DMS 273 treated with DMSO at 0.1 percent for 48 hours (cell line): ENCODE measurements around the gene PHC1.

Experiments used
- DNase-seq: peaks from one replicate; lab custom pipeline; 2025; lab: John Stamatoyannopoulos, UW

Gene PHC1

GRCh38 chr12:8950221-8950527 is 35.9 kb downstream of the PHC1 start:
- no peak for DNase-seq

DNA sequence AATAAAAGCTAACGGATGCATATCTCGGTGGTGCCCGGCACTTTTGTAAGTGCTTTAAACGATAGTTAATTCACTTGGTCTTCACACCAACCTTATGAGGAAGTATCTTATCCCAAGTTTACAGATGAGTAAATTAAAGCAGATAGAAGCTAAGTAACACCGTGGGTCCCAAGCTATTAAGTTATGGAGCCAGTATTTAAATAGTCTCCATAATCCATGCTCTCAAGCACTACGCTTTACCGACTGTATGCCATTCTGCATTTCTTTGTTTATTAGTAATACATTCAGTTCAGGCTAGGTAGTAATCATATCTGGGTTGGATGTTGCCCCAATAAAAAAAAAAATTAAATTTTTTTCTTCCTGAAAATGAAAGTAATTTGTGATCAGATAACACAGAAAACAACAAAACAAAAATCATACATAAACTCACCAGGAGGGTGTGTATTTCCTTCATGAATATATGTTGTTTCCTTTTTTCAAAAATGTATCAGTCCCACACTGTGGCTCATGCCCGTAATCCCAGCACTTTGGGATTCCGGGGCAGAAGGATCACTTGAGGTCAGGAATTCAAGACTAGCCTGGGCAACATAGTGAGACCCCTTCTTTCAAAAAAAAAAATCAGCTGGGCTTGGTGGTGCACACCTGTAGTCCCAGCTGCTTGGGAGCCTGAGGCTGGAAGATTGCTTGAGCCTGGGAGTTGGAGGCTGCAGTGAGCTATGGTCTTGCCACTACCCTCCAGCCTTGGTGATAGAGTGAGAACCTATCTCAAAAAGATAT is 36.6 kb downstream of the PHC1 start:
- no peak for DNase-seq

GRCh38 chr12:8951744-8952143 is 37.4 kb downstream of the PHC1 start:
- no peak for DNase-seq

DNA sequence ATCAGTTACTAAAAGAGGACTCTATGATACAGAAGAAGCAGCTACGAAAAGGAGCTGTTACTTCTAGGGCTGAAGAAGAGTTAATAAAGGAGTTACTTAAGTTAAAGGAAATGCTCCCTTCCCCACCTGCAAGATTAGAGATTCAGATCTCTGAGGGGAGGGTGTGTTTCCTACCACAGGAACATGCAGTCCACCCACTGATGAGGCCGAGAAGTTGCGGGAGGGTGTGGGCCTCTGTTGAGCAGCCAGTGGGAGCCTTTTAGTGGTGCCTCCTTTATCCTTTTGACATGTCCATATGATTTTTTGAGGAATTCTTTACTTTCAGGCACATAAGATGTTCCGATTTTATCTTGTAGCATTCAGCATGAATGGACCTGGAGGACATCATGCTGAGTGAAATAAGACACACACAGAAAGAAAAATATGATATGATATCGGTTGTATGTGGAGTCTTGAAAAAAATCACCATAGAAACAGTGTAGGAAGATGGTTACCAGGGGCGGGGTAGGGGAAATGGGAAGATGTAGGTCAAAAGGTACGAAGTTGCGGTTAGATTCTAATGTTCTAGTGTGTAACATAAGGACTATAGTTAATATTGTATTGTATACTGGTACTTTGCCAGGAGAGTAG is 39.6 kb downstream of the PHC1 start:
- no peak for DNase-seq

GRCh38 chr12:8956073-8956472 is 41.8 kb downstream of the PHC1 start:
- no peak for DNase-seq

GRCh38 chr12:8956772-8957171 is 42.5 kb downstream of the PHC1 start:
- no peak for DNase-seq

DNA sequence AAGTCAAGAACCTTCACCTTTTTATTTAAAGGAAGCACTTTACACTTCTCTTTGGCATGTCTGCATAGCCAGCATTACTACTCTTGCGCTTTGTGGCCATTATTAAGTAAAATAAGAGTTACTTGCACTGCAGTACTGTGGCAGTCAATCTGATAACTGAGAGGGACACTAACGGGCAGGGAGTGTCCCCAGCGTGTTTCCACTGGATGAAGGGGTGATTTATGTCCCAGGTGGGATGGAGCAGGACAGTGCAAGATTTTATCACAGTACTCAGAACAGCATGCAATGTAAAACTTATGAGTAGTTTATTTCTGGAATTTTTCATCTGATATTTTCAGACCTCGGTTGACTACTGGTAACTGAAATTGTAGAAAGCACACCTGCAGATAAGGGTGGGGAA is 43.3 kb downstream of the PHC1 start:
- no peak for DNase-seq

DNA sequence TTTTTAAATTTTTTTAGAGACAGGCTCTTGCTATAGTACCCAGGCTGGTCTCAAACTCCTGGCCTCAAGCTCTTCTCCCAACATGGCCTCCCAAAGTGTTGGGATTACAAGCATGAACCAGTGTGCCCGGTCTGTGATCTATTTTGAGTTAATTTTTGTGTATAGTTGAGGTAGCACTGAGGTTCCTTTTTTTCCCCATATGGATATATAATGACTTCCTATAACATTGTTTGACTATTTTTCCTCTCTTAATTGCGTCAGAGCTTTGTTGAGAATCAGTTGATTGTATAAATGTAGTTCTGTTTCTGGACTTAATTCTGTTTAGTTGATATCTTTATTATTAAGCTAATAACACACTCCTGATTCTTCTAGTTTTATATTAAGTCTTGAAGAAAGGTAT is 43.8 kb downstream of the PHC1 start:
- DNase-seq = no peak

DNA sequence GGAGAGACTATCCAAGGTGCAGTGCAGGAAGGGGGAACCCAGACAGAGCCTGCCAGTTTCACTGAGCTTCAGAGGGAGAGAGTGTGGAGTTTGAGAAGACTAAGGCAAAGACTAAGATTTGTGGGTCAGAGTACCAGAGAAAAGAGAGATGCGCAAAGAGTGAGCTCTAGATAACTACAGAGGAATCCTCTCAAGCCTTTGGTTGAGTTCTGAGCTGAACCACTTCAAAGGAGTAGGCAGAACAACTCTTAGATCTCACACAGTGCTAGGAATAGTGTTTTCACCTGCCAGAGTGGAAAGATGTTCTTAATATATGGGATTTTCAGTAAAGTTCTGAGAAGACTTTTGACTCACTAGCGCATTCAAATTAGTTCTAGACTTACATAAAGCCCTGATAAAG is 45.9 kb downstream of the PHC1 start:
- DNase-seq = no peak

GRCh38 chr12:8968761-8969160 is 54.5 kb downstream of the PHC1 start:
- no peak for DNase-seq

DNA sequence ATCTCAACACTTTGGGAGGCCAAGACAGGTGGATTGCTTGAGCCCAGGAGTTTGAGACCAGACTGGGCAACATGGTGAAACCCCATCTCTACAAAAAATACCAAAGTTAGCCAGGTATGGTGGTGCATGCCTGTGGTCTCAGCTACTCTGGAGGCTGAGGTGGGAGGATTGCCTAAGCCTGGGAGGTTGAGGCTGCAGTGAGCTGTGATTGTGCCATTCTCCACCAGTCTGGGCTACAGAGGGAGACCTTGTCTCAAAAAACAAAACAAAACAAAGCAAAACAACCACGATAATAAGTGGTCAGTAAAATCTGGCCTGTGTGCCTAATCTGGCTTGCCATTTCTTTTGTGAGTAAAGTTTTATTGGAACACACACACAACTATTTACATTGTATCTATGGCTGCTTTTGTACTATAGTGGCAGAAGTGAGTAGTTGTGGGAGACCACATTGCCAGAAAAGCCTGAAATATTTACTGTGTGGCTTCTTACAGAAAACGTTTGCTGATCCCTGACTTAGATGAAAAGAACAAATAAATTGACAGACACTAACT is 55.6 kb downstream of the PHC1 start:
- DNase-seq = no peak

DNA sequence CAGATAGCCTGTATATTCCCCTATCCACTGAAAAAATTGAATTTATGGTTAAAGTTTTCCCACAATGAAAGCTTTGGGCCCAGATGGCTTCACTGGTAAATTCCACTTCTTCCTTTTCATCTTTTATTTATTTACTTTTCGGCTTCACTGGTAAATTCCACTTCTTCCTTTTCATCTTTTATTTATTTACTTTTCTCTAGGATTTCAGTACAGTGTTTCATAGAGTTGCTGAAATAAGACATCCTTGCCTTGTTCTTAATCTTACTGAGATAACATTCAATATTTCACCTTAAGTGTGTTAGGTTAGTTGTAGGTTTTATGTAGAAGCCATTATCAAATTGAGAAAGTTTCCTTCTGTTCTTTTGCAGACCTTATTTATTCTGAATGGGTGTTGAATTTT is 56.1 kb downstream of the PHC1 start:
- DNase-seq = no peak

DNA sequence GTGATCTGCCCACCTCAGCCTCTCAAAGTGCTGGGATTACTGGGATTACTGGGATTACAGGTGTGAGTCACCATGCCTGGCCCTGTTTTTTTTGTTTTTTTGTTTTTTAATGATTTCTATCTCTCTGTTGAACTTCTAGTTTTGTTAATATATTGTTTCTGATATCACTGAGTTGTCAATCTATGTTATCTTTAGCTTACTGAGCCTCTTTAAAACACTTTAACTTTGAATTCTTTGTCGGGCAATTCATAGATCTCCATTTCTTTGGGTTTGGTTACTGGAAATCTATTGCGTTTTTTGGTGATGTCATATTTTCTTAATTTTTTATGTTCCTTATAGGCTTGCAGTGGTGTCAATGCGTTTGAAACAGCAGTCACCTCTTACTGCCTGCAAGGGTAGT is 65.8 kb downstream of the PHC1 start:
- no peak for DNase-seq

GRCh38 chr12:8985213-8985754 is 71.0 kb downstream of the PHC1 start:
- no peak for DNase-seq

DNA sequence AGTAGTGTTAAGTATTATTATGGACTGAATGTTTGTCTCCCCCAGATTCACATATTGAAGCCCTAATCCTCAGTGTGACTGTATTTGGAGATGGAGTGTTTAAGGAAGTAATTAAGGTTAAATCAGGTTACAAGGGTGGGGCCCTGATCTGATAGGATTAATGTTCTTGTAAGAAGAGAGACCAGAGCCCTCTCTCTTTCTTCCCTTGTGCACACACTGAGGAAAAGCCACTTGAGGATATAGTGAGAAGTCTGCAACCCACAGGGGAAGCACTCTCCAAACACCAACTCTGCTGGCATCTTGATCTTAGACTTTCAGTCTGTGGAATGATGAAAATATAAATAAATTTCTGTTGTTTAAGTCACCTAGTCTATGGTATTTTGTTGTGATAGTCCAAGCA is 72.9 kb downstream of the PHC1 start:
- no peak for DNase-seq

DNA sequence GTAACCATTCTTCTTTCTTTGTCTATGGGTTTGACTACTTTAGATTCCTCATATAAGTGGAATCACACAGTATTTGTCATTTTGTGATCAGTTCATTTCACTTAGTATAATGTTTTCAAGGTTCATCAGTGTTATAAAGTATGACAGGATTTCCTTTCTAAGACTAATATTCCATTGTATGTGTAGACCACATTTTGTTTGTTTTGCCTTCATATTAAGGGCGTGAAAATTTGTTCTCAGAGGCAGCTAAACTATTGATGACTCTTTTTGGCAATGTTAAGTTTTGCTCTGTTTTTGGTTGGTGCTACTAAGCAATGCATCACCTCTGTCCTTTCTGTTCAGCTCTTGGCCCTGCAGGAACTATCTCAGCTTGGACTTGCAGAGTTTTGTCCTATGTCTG is 73.4 kb downstream of the PHC1 start:
- DNase-seq = no peak

DNA sequence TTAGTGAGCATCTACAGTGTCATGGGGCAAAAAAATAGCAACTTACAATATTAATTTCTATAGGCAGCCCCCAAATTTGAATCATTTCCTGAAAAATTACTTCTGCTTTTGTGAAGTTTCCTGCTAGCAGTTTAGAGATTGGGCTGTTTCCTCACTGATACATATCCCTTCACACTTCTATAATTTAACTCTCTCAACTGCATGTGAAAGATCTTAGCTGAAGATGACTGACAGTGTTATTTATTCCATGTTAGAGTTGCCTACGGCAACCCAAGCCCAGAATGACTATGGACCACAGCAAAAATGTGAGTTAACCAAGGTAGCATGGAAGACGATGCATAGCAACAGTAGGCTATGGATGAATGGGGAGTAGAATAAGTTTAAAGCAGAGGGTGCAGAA is 75.1 kb downstream of the PHC1 start, which contains the start of gene KLRG1:
Gene KLRG1 (plus strand): TSS at position 134 of the 400 bp plus-strand sequence. CDS start 90 bp downstream, at position 224.
- no peak for DNase-seq
